Activated T-cell treated with anti-CD3 and anti-CD28 coated beads, Interleukin-2, amount 50 U/mL, for 48 hours (primary cell): ENCODE results near the gene SDS.

Experiments
- DNase-seq, 2 experiments: peaks; one replicate each; pipeline ENCODE4 v3.0.0-alpha.2; 2020

The SDS gene

GRCh38 chr12:113424915-113425823 lies 21.5 kb upstream of the SDS start:
- peak; percentile 73 to 76 for DNase-seq

- DNase-seq, result no peak
These were observed 20.8 kb upstream of the SDS start for GRCh38 chr12:113424456-113424855.

GRCh38 chr12:113422886-113423669 lies 19.4 kb upstream of the SDS start:
- no peak for DNase-seq

- DNase-seq, result peak; percentile 40 to 48
These were observed 18.6 kb upstream of the SDS start, which contains the start of gene SDSL for GRCh38 chr12:113422030-113422885. Gene SDSL, plus strand, starts transcription at chr12:113422380. Its CDS starts 5,603 bp downstream, at chr12:113427983.

- DNase-seq, result no peak
These were observed 17.4 kb upstream of the SDS start for GRCh38 chr12:113420996-113421595.

GRCh38 chr12:113418213-113418879 lies 14.7 kb upstream of the SDS start:
- DNase-seq, result no peak

GRCh38 chr12:113416091-113416754 lies 12.5 kb upstream of the SDS start:
- DNase-seq, result no peak

- DNase-seq, result no peak
These were observed 10.9 kb upstream of the SDS start for GRCh38 chr12:113414519-113415038.

- DNase-seq, result no peak
These were observed 9.8 kb upstream of the SDS start for GRCh38 chr12:113413488-113413939.

GRCh38 chr12:113409462-113410124 lies 5.9 kb upstream of the SDS start:
- no peak for DNase-seq

GRCh38 chr12:113408756-113409298 lies 5.1 kb upstream of the SDS start:
- no peak for DNase-seq

GRCh38 chr12:113407931-113408600 lies 4.4 kb upstream of the SDS start:
- DNase-seq, result no peak

- DNase-seq, result no peak
These were observed 2.0 kb upstream of the SDS start for GRCh38 chr12:113405694-113406093.

- DNase-seq, result no peak
These were observed 964 bp downstream of the SDS start for GRCh38 chr12:113402586-113403260.

GRCh38 chr12:113401066-113402000 lies 2.4 kb downstream of the SDS start:
- DNase-seq, result no peak

GRCh38 chr12:113400362-113400761 lies 3.3 kb downstream of the SDS start:
- no peak for DNase-seq

- no peak for DNase-seq
These were observed 4.2 kb downstream of the SDS start for GRCh38 chr12:113399490-113399889.
